RWPE2 (cell line): ENCODE measurements around the gene TCTN1.
"Not testable (repeated sequence)": the region's sequence is repeated elsewhere in the genome, so short reads cannot be mapped to it uniquely, and the experiment has no call there.

ENCODE experiments used
- ATAC-seq: fragments of 200-7000 bp; cut with Tn5 transposase; 3 replicates; pipeline ENCODE4 v1.9.1; 2021; ENCODE audit warnings: low read depth
- DNase-seq: peaks from one replicate; pipeline ENCODE4 v3.0.0-alpha.2; 2020; ENCODE audit warnings: low spot score
- H3K27ac ChIP-seq: fragments of 450-650 bp; 2 replicates; pipeline ENCODE4 v1.5.1; 2017; ENCODE audit warnings: mild to moderate bottlenecking; ENCODE audit not compliant: poor library complexity, severe bottlenecking
- H3K27me3 ChIP-seq: fragments of 250-450 bp; sonication (Bioruptor Pico); 2 replicates; pipeline ENCODE4 v1.5.1; 2021; ENCODE audit warnings: mild to moderate bottlenecking, moderate library complexity; ENCODE audit not compliant: insufficient read depth, poor library complexity, severe bottlenecking
- H3K36me3 ChIP-seq: fragments of 250-450 bp; sonication (Bioruptor Pico); 2 replicates; pipeline ENCODE4 v1.5.1; 2020; ENCODE audit warnings: low read depth, mild to moderate bottlenecking, moderate library complexity
- H3K4me1 ChIP-seq: fragments of 250-450 bp; sonication (Bioruptor Pico); 2 replicates; pipeline ENCODE4 v1.5.1; 2021; ENCODE audit warnings: mild to moderate bottlenecking, moderate library complexity; ENCODE audit not compliant: insufficient read depth, poor library complexity, severe bottlenecking
- H3K4me3 ChIP-seq: fragments of 250-450 bp; sonication (Bioruptor Pico); 2 replicates; pipeline ENCODE4 v1.5.1; 2021; ENCODE audit warnings: mild to moderate bottlenecking, moderate library complexity; ENCODE audit not compliant: severe bottlenecking
- H3K9me3 ChIP-seq: fragments of 250-450 bp; sonication (Bioruptor Pico); 2 replicates; pipeline ENCODE4 v1.5.1; 2021; ENCODE audit warnings: mild to moderate bottlenecking, moderate library complexity; ENCODE audit not compliant: severe bottlenecking
- TF ChIP-seq, protein P1 (sequence below): fragments of 450-650 bp; IDR thresholded peaks from one replicate; pipeline ENCODE4 v1.5.1; 2017; ENCODE audit warnings: mild to moderate bottlenecking, moderate library complexity; ENCODE audit not compliant: poor library complexity, severe bottlenecking

The TCTN1 gene

DNA sequence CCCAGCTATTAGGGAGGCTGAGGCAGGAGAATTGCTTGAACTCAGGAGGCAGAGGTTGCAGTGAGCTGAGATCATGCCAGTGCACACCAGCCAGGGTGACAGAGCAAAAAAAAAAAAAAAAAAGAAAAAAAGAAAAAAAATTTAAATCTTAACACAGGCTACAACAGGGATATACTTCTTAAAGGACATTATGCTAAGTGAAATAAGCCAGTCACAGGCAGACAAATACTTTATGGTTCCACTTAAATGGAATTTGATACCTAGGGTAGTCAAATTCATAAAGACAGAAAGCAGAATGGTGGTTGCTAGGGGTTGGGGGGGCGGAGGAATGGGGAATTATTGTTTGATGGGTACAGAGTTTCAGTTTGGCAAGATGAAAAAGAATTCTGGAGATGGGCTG lies 16.0 kb upstream of the TCTN1 start:
- ATAC-seq (no peak), DNase-seq (no peak)
- no peak overlapping the region for H3K4me3 ChIP-seq
- H3K27me3 ChIP-seq = no peaks in the 10 kb centered on the region
- H3K36me3 ChIP-seq = no peaks in the 10 kb centered on the region
- no peaks in the 10 kb centered on the region for H3K4me1 ChIP-seq
- H3K27ac ChIP-seq = no peak overlapping the region
- H3K9me3 ChIP-seq = no peaks in the 10 kb centered on the region
- TF ChIP-seq, protein P1, sequence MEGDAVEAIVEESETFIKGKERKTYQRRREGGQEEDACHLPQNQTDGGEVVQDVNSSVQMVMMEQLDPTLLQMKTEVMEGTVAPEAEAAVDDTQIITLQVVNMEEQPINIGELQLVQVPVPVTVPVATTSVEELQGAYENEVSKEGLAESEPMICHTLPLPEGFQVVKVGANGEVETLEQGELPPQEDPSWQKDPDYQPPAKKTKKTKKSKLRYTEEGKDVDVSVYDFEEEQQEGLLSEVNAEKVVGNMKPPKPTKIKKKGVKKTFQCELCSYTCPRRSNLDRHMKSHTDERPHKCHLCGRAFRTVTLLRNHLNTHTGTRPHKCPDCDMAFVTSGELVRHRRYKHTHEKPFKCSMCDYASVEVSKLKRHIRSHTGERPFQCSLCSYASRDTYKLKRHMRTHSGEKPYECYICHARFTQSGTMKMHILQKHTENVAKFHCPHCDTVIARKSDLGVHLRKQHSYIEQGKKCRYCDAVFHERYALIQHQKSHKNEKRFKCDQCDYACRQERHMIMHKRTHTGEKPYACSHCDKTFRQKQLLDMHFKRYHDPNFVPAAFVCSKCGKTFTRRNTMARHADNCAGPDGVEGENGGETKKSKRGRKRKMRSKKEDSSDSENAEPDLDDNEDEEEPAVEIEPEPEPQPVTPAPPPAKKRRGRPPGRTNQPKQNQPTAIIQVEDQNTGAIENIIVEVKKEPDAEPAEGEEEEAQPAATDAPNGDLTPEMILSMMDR = no peak

DNA sequence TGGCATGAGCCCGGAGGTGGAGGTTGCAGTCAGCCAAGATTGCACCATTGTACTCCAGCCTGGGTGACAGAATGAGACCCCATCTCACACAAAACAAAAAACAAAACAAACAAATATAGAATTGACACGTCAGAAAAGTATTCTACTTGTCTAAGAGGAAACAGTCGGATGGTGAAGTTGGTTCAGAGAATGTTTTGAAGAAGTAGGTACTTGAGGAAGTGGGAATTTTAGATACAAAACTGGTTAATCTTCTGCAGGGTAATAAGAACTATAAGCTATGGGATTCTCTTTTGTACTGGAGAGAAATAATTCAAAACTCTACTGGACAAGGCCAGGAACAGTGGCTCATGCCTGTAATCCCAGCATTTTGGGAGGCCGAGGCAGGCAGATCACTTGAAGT lies 14.6 kb upstream of the TCTN1 start:
- Histone ChIP-seq H3K27ac (no peak overlapping the region), H3K4me1 (no peaks in the 10 kb centered on the region), H3K36me3 (no peaks in the 10 kb centered on the region), H3K27me3 (no peaks in the 10 kb centered on the region), H3K4me3 (no peak overlapping the region), H3K9me3 (no peaks in the 10 kb centered on the region)
- TF ChIP-seq, protein P1 = no peak
- DNase-seq = no peak
- no peak for ATAC-seq

DNA sequence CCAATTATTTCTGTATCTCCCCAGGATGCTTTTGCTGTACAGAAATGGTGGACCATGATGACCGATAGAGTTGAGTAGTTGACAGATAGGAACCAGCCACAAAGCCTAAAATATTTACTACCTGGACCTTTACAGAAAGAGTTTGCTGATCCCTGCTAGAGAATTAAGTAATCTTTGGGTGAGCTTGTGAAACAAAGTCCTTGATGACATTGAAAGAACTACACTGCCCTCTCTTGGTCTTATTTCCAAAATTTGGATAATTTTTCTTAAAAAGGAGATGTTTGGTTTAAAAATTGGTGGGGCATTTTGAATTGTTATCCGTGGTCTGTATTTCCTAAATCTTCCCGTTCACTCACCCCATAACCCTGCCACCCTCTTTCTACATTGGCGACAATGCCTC lies 13.7 kb upstream of the TCTN1 start:
- H3K36me3 ChIP-seq = no peaks in the 10 kb centered on the region
- no peak overlapping the region for H3K4me3 ChIP-seq
- H3K4me1 ChIP-seq = no peaks in the 10 kb centered on the region
- DNase-seq (no peak), ATAC-seq (no peak; the same call in 2 of the 3 replicates)
- H3K9me3 ChIP-seq = no peaks in the 10 kb centered on the region
- TF ChIP-seq, protein P1 = peak; percentile 66
- no peaks in the 10 kb centered on the region for H3K27me3 ChIP-seq
- H3K27ac ChIP-seq = no peak overlapping the region

DNA sequence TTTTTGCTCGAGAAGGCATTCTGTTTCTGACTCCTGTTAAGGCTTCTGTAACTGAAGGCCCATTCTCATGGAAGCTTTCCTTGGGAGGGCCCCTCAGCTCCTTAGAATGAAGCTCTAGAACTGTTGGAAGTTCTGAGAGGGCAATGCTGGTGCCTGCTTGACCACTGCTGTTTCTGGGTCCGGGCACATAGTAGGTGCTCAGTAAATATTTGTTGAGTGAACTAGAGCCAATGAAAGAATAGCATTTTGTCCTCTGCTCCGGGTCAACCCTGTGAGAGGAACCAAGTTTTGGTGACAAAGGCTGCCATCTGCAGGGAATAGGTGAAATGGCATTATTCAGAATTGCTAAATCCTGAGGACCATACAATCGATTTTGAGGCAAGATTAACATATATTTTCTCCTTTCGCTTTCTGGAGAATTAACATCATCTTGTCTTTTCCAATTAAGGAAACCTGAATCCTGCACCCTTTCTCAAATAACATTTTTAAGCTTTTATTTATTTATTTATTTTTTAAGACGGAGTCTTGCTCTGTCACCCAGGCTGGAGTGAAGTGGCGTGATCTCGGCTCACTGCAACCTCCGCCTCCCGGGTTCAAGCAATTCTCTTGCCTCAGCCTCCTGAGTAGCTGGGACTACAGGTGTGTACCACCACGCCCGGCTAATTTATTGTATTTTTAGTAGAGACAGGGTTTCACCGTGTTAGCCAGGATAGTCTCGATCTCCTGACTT lies 11.7 kb upstream of the TCTN1 start:
- H3K4me1 ChIP-seq, H3K27ac ChIP-seq, H3K4me3 ChIP-seq, H3K9me3 ChIP-seq, DNase-seq, H3K36me3 ChIP-seq, H3K27me3 ChIP-seq: not testable (repeated sequence)
- TF ChIP-seq, protein P1 = peak; percentile 78
- peak; percentile 53; the same call in 1 of the 3 replicates for ATAC-seq

DNA sequence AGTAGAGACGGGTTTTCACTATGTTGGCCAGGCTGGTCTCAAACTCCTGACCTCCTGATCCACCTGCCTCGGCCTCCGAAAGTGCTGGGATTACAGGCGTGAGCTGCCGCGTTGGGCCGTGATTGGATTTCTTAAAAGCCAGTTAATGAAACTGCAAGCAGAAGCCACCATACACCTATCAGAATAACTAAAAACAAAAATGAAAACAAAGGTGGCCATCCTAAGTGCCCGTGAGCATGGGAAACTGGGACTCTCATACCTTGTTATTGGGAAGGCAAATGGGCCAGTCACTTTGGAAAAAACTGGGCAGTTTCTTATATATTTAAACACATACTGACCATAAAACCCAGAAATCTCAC lies 7.7 kb upstream of the TCTN1 start:
- Histone ChIP-seq H3K27ac (no peak overlapping the region), H3K4me3 (no peak overlapping the region), H3K9me3 (no peaks in the 10 kb centered on the region), H3K4me1 (no peaks in the 10 kb centered on the region), H3K36me3 (no peaks in the 10 kb centered on the region), H3K27me3 (no peaks in the 10 kb centered on the region)
- TF ChIP-seq, protein P1 = no peak
- DNase-seq = no peak
- no peak for ATAC-seq
